Kidney epithelial cell (primary cell): ENCODE measurements around the gene TRANK1. TPM values are rescaled to one million over a fixed set of nuclear protein-coding genes. Genes with fewer than 3 reads are reported as not detected.

Source experiments
- DNase-seq: peaks from one replicate; pipeline ENCODE4 v3.0.0-alpha.2; 2010; ENCODE audit warnings: low read depth
- H3K27me3 ChIP-seq: 2 replicates; pipeline ENCODE4 v1.6.0; 2011; ENCODE audit warnings: low read length; ENCODE audit not compliant: control insufficient read depth, insufficient read depth
- H3K36me3 ChIP-seq: 2 replicates; pipeline ENCODE4 v1.5.1; 2011; ENCODE audit warnings: low read length; ENCODE audit not compliant: control insufficient read depth, insufficient read depth
- H3K4me3 ChIP-seq: 2 replicates; pipeline ENCODE4 v1.5.1; 2011; ENCODE audit warnings: low read depth, mild to moderate bottlenecking, control low read depth, low read length
- total RNA-seq: library from RNA; depleted of rRNA; stranded (reverse); fragments of >200 nt; gene quantifications from 2 replicates; pipeline ENCODE4 v1.2.3, GENCODE V29; 2015
- TF ChIP-seq, protein P1 (sequence below): IDR thresholded peaks from 2 replicates; pipeline ENCODE4 v1.5.1; 2011; ENCODE audit warnings: mild to moderate bottlenecking, moderate library complexity, low read length, control low read depth, inconsistent platforms; ENCODE audit not compliant: insufficient read depth, poor library complexity, severe bottlenecking

The TRANK1 gene
- total RNA-seq, 1 donor from 2014 or later: 7.1 TPM

- no peaks in the 10 kb centered on the region for H3K27me3 ChIP-seq
- no peaks in the 10 kb centered on the region for H3K36me3 ChIP-seq
- TF ChIP-seq, protein P1, sequence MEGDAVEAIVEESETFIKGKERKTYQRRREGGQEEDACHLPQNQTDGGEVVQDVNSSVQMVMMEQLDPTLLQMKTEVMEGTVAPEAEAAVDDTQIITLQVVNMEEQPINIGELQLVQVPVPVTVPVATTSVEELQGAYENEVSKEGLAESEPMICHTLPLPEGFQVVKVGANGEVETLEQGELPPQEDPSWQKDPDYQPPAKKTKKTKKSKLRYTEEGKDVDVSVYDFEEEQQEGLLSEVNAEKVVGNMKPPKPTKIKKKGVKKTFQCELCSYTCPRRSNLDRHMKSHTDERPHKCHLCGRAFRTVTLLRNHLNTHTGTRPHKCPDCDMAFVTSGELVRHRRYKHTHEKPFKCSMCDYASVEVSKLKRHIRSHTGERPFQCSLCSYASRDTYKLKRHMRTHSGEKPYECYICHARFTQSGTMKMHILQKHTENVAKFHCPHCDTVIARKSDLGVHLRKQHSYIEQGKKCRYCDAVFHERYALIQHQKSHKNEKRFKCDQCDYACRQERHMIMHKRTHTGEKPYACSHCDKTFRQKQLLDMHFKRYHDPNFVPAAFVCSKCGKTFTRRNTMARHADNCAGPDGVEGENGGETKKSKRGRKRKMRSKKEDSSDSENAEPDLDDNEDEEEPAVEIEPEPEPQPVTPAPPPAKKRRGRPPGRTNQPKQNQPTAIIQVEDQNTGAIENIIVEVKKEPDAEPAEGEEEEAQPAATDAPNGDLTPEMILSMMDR: no peak
- DNase-seq: no peak
- peak overlapping the region; percentile 56 for H3K4me3 ChIP-seq
Measured at GRCh38 chr3:36945333-36945980, 603 bp upstream of the TRANK1 start.

GRCh38 chr3:36944012-36944640 is 728 bp downstream of the TRANK1 start:
- Histone ChIP-seq H3K4me3 (peak overlapping the region; percentile 56), H3K36me3 (no peaks in the 10 kb centered on the region), H3K27me3 (no peaks in the 10 kb centered on the region)
- no peak for DNase-seq
- TF ChIP-seq, protein P1: peak; percentile 13

GRCh38 chr3:36943601-36944000 is 1.3 kb downstream of the TRANK1 start:
- peak overlapping the region; percentile 56 for H3K4me3 ChIP-seq
- H3K27me3 ChIP-seq: no peaks in the 10 kb centered on the region
- TF ChIP-seq, protein P1: no peak
- DNase-seq: no peak
- no peaks in the 10 kb centered on the region for H3K36me3 ChIP-seq

DNA sequence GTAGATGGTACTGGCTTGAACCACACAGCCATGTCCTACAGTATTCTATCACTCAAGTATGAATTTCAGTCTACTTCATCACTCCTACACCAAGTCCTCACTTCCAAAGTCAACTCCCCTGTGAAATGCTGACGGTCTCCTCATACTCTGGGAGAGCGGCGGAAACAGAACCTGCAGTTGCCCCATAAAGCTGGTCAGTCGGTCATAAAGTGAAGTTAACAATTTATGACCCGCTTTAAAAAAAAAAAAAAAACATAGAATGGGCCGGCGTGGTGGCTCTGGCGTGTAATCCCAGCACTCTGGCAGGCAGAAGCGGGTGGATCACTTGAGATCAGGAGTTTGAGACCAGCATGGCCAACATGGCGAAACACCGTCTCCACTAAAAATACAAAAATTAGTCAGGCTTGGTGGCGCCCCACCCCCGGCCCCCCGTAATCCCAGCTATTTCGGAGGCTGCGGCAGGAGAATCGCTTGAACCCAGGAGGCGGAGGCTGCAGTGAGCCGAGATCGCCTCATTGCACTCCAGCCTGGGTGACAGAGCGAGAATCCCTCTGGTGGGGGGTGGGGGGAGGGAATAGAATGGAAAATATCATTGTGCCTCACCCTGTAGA is 2.1 kb downstream of the TRANK1 start:
- TF ChIP-seq, protein P1: no peak
- no peak for DNase-seq
- no peaks in the 10 kb centered on the region for H3K36me3 ChIP-seq

GRCh38 chr3:36941658-36942057 is 3.2 kb downstream of the TRANK1 start:
- no peak for DNase-seq
- no peaks in the 10 kb centered on the region for H3K36me3 ChIP-seq
- H3K27me3 ChIP-seq: no peaks in the 10 kb centered on the region
- H3K4me3 ChIP-seq: no peak overlapping the region
- TF ChIP-seq, protein P1: no peak

More for the DNA sequence above, 2.1 kb downstream of the TRANK1 start:
- Histone ChIP-seq H3K27me3 (no peaks in the 10 kb centered on the region), H3K4me3 (no peak overlapping the region)
